Caco-2 (cell line): Measurements from ENCODE around the gene TDP1. TPM values are rescaled to one million over a fixed set of nuclear protein-coding genes. Genes with fewer than 3 reads are reported as not detected.
"Not testable (repeated sequence)": the region's sequence is repeated elsewhere in the genome, so short reads cannot be mapped to it uniquely, and the experiment has no call there.

Source experiments
- BruUV-seq: library from RNA; stranded (reverse); fragments of 400-500 nt; replicated peaks from 2 replicates; lab custom pipeline; 2021; lab: Mats Ljungman, UMichigan
- CTCF ChIA-PET: fragments of 300-600 bp; sonication (Branson Sonifier 250); formaldehyde crosslinking; loops from one replicate; lab custom pipeline; 2022; ENCODE audit warnings: antibody characterized with exemption; lab: Charles Lee
- POLR2A ChIA-PET: fragments of 300-600 bp; sonication (Branson Sonifier 250); formaldehyde crosslinking; loops from one replicate; lab custom pipeline; 2022; ENCODE audit warnings: antibody characterized with exemption; lab: Charles Lee
- DNase-seq, 2 experiments: peaks; one replicate each; pipeline versions ENCODE4 v3.0.0 to v3.0.0-alpha.2; 2020 to 2022
- H3K27me3 ChIP-seq: replicated peaks from 2 replicates; pipeline ENCODE4 v1.6.0; 2011; ENCODE audit warnings: low read length; ENCODE audit not compliant: control insufficient read depth, insufficient read depth
- H3K36me3 ChIP-seq: 2 replicates; pipeline ENCODE4 v1.5.1; 2011; ENCODE audit warnings: low read length; ENCODE audit not compliant: control insufficient read depth, insufficient read depth
- H3K4me1 ChIP-seq: fragments of 250-450 bp; sonication (Bioruptor Pico); 2 replicates; pipeline ENCODE4 v1.5.1; 2020; ENCODE audit warnings: mild to moderate bottlenecking
- H3K4me3 ChIP-seq: 2 replicates; pipeline ENCODE4 v1.5.1; 2011; ENCODE audit warnings: low read depth, mild to moderate bottlenecking, control low read depth, low read length
- H3K9me3 ChIP-seq: fragments of 250-450 bp; sonication (Bioruptor Pico); 2 replicates; pipeline ENCODE4 v1.5.1; 2020; ENCODE audit warnings: mild to moderate bottlenecking, moderate library complexity
- H3K27ac Mint-ChIP-seq: one replicate; pipeline ENCODE4 v1.8.0; 2022; ENCODE audit warnings: mixed read lengths; ENCODE audit not compliant: unreplicated experiment
- H3K27me3 Mint-ChIP-seq: one replicate; pipeline ENCODE4 v1.8.0; 2022; ENCODE audit warnings: mixed read lengths; ENCODE audit not compliant: insufficient read depth, unreplicated experiment
- H3K36me3 Mint-ChIP-seq: one replicate; pipeline ENCODE4 v1.8.0; 2022; ENCODE audit warnings: mild to moderate bottlenecking, mixed read lengths; ENCODE audit not compliant: insufficient read depth, unreplicated experiment
- H3K4me1 Mint-ChIP-seq: one replicate; pipeline ENCODE4 v1.8.0; 2022; ENCODE audit warnings: low read depth, mixed read lengths; ENCODE audit not compliant: unreplicated experiment
- H3K4me3 Mint-ChIP-seq: one replicate; pipeline ENCODE4 v1.8.0; 2022; ENCODE audit warnings: mild to moderate bottlenecking, moderate library complexity, mixed read lengths; ENCODE audit not compliant: unreplicated experiment
- H3K9me3 Mint-ChIP-seq: one replicate; pipeline ENCODE4 v1.8.0; 2022; ENCODE audit warnings: mixed read lengths; ENCODE audit not compliant: unreplicated experiment
- intact Hi-C: fragments of 100-400 bp; cut with micrococcal nuclease; formaldehyde crosslinking; loops from one replicate; pipeline ENCODE4 v1.10.0; 2022; ENCODE audit not compliant: unreplicated experiment
- total RNA-seq: library from RNA; stranded (reverse); gene quantifications from 2 replicates; pipeline ENCODE4 v1.2.3, GENCODE V29; 2022
- TF ChIP-seq, protein P1 (sequence below), 2 experiments: fragments of 200-600 bp in 1 of 2; IDR thresholded peaks; 1 replicate in 1 of 2; 2 replicates in 1 of 2; pipeline versions ENCODE4 v1.5.1 to v1.8.0; 2011 to 2022; ENCODE audit warnings: antibody characterized with exemption in 1 of 2, control low read depth in 1 of 2, inconsistent platforms in 1 of 2, low read depth in 1 of 2, low read length in 1 of 2, mild to moderate bottlenecking in 1 of 2, moderate library complexity in 1 of 2; ENCODE audit not compliant: insufficient read depth in 1 of 2, severe bottlenecking in 1 of 2, unreplicated experiment in 1 of 2

TDP1 gene
- total RNA-seq, 1 experiment from 2014 or later: 29.0 TPM

DNA sequence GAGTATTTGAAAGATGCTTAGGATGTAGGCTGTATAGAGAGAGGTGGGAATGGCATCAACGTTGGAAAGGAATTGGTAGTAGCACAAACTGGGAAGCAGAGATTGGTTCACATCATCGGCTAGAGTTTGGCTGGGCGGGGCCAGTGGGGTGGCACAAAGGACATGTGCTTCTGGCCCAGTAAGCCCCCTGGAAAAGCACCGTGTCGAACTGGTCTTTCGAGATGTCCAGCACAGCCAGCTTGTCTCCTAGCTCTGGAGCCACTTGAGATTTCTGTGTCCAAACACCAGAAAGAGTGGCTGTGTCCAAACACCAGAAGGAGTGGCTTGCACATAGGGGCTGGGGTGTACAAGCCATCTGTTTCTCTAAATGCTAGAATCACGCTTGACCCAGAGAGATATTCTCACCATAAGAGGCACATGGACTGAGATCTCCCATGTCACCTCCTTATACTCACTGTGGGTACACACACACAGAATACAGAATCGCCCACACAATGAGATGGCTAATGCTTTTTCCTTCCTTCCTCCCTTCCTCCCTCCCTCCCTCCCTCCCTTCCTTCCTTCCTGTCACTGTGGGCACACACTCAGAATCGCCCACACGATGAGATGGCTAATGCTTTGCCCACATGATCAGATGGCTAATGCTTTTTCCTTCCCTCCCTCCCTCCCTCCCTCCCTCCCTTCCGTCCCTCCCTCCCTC is 64.2 kb downstream of the TDP1 start:
- Mint-ChIP-seq H3K9me3 (no peaks in the 10 kb centered on the region), H3K27ac (no peak overlapping the region), H3K4me1 (peaks cover 14% of the 10 kb centered on the region), H3K27me3 (no peaks in the 10 kb centered on the region), H3K36me3 (peaks cover 9% of the 10 kb centered on the region), H3K4me3 (no peak overlapping the region)
- TF ChIP-seq, protein P1, sequence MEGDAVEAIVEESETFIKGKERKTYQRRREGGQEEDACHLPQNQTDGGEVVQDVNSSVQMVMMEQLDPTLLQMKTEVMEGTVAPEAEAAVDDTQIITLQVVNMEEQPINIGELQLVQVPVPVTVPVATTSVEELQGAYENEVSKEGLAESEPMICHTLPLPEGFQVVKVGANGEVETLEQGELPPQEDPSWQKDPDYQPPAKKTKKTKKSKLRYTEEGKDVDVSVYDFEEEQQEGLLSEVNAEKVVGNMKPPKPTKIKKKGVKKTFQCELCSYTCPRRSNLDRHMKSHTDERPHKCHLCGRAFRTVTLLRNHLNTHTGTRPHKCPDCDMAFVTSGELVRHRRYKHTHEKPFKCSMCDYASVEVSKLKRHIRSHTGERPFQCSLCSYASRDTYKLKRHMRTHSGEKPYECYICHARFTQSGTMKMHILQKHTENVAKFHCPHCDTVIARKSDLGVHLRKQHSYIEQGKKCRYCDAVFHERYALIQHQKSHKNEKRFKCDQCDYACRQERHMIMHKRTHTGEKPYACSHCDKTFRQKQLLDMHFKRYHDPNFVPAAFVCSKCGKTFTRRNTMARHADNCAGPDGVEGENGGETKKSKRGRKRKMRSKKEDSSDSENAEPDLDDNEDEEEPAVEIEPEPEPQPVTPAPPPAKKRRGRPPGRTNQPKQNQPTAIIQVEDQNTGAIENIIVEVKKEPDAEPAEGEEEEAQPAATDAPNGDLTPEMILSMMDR (IDR thresholded peaks at IDR 0.05; ENCODE audit: insufficient read depth in 1 of 2, low read depth in 1 of 2, low read length in 1 of 2, severe bottlenecking in 1 of 2, unreplicated experiment in 1 of 2): no peak
- ChIA-PET CTCF (no interaction called here), POLR2A (no interaction called here)
- no TSS peak for BruUV-seq
- DNase-seq: no peak
- intact Hi-C loops: no loop called here
- 0 out of 2 replicates have a peak, but pooled peaks cover 3% of the 10 kb centered on the region for H3K4me1 ChIP-seq
- no peaks in the 10 kb centered on the region for H3K9me3 ChIP-seq
- H3K27me3 ChIP-seq: no peaks in the 10 kb centered on the region
- no peak overlapping the region for H3K4me3 ChIP-seq
- no peaks in the 10 kb centered on the region; the same call in 1 of the 2 replicates for H3K36me3 ChIP-seq

DNA sequence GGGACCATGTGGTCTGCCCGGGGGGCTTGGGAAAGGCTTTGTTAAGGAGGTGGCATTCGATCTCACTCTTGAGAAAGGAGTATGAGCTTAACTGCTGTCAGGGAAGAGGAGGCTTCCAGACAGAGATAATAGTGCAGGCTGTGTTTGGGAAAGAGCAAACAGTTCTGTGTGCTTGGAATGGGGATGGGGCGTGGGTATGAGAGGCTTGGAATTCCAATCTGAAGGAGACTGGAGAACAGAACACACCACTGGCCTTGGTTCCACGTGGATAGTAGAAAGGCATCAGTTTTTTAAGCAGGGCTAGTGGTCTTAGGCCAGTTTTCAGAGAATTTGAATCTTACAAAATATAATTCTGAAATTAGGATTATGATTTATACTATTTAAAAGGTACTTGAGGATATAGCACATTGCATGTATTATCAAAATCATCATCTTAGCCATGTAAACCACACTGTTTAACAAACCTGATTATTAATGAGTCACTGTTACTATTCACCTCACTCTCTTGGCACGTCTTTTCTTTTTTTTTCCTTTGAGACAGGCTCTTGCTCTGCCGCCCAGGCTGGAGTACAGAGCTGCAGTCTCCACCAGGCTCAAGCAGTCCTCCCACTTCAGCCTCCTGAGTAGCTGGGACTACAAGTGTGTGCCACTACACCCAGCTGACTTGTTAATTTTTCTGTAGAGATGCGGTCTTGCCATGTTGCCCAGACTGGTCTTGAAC is 67.6 kb downstream of the TDP1 start:
- no peak overlapping the region for H3K4me3 ChIP-seq
- DNase-seq: peak in 1 of 2 experiments; percentile 36
- intact Hi-C loops: no loop called here
- POLR2A ChIA-PET: no interaction called here
- TF ChIP-seq, protein P1 (IDR thresholded peaks at IDR 0.05; ENCODE audit: insufficient read depth in 1 of 2, low read depth in 1 of 2, low read length in 1 of 2, severe bottlenecking in 1 of 2, unreplicated experiment in 1 of 2): no peak
- H3K9me3 Mint-ChIP-seq: no peaks in the 10 kb centered on the region
- BruUV-seq: no TSS peak
- CTCF ChIA-PET: interaction anchor here (1.2 kb wide), 1 partner anchor 50 kb away, joined by 3 read pairs; no protein-coding TSS in a partner anchor
- H3K36me3 Mint-ChIP-seq: peaks cover 9% of the 10 kb centered on the region
- peak overlapping the region; percentile 42 for H3K27ac Mint-ChIP-seq
- H3K4me3 Mint-ChIP-seq: no peak overlapping the region
- H3K27me3 ChIP-seq: no peaks in the 10 kb centered on the region
- no peaks in the 10 kb centered on the region for H3K27me3 Mint-ChIP-seq
- H3K4me1 Mint-ChIP-seq: peaks cover 14% of the 10 kb centered on the region
- H3K9me3 ChIP-seq: no peaks in the 10 kb centered on the region
- peaks cover 1% of the 10 kb centered on the region for H3K36me3 ChIP-seq
- 0 out of 2 replicates have a peak, but pooled peaks cover 3% of the 10 kb centered on the region for H3K4me1 ChIP-seq

DNA sequence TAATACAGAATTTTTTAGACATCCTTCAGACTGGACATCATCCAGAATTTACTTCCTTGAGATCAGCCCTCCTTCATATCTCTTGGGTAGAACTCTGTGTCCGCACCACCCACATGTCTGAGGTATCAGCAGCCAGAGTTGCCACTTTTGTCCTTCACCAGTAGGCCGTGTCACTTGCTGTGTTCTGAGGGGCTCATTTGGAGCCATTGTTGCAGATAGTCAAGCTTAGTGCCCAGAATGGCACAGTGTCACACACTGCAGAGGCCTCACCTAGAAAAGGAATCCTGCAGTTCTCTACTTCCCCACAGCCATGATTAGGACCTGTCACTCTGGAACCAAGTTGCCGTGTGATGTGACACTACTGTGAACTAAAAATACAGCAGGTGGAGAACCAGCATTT is 69.2 kb downstream of the TDP1 start:
- TF ChIP-seq, protein P1 (IDR thresholded peaks at IDR 0.05; ENCODE audit: insufficient read depth in 1 of 2, low read depth in 1 of 2, low read length in 1 of 2, severe bottlenecking in 1 of 2, unreplicated experiment in 1 of 2): no peak
- Mint-ChIP-seq H3K27ac (no peak overlapping the region), H3K4me3 (no peak overlapping the region), H3K36me3 (peaks cover 5% of the 10 kb centered on the region), H3K27me3 (no peaks in the 10 kb centered on the region), H3K4me1 (peaks cover 14% of the 10 kb centered on the region), H3K9me3 (no peaks in the 10 kb centered on the region)
- intact Hi-C loops: no loop called here
- no peaks in the 10 kb centered on the region for H3K27me3 ChIP-seq
- no peaks in the 10 kb centered on the region for H3K9me3 ChIP-seq
- peaks cover 1% of the 10 kb centered on the region for H3K36me3 ChIP-seq
- BruUV-seq: no TSS peak
- 0 out of 2 replicates have a peak, but pooled peaks cover 3% of the 10 kb centered on the region for H3K4me1 ChIP-seq
- DNase-seq: no peak
- POLR2A ChIA-PET: no interaction called here
- no peak overlapping the region for H3K4me3 ChIP-seq
- CTCF ChIA-PET: no interaction called here

DNA sequence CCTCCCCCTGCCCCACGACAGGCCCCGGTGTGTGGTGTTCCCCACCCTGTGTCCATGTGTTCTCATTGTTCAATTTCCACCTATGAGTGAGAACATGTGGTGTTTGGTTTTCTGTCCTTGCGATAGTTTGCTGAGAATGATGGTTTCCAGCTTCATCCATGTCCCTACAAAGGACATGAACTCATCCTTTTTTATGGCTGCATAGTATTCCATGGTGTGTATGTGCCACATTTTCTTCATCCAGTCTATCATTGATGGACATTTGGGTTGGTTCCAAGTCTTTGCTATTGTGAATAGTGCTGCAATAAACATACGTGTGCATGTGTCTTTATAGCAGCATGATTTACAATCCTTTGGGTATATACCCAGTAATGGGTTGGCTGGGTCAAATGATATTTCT is 70.9 kb downstream of the TDP1 start:
- intact Hi-C loops, BruUV-seq, CTCF ChIA-PET: not testable (repeated sequence)

More for the DNA sequence above, 70.9 kb downstream of the TDP1 start:
- H3K36me3 Mint-ChIP-seq, POLR2A ChIA-PET, DNase-seq, H3K36me3 ChIP-seq, H3K27me3 Mint-ChIP-seq, H3K27ac Mint-ChIP-seq, H3K27me3 ChIP-seq, H3K9me3 ChIP-seq, H3K4me3 ChIP-seq, H3K4me3 Mint-ChIP-seq, H3K9me3 Mint-ChIP-seq, H3K4me1 ChIP-seq: not testable (repeated sequence)
- peaks cover 14% of the 10 kb centered on the region for H3K4me1 Mint-ChIP-seq
